Transverse colon (tissue), 4 donors: ENCODE measurements around the gene REN. TPM values are rescaled to one million over a fixed set of nuclear protein-coding genes. Genes with fewer than 3 reads are reported as not detected.
A peak's percentile ranks its signal among the peaks of the same experiment; 100 is the strongest.

Experiments
- DNase-seq: peaks from one replicate; pipeline ENCODE4 v3.0.0-alpha.2; 2019
- H3K27ac ChIP-seq, 4 donors: fragments of 200-600 bp; sonication (generic); 2 replicates each; pipeline ENCODE4 v1.5.1; 2016 to 2018; ENCODE audit warnings: inconsistent platforms in 4 of 4
- H3K27me3 ChIP-seq: fragments of 200-600 bp; sonication (generic); 2 replicates; pipeline ENCODE4 v1.5.1; 2017; ENCODE audit warnings: inconsistent platforms
- H3K36me3 ChIP-seq, 4 donors: fragments of 200-600 bp; sonication (generic); 2 replicates each; pipeline ENCODE4 v1.5.1; 2017 to 2019; ENCODE audit warnings: inconsistent platforms in 4 of 4
- H3K4me1 ChIP-seq, 4 donors: fragments of 200-600 bp; sonication (generic); 2 replicates each; pipeline ENCODE4 v1.5.1; 2017 to 2020; ENCODE audit warnings: inconsistent platforms in 4 of 4
- H3K4me3 ChIP-seq, 4 donors: fragments of 200-600 bp; sonication (generic); 1 replicate in 1 of 4; 2 replicates in 3 of 4; pipeline versions ENCODE4 v1.5.1 to v1.6.1; 2017 to 2019; ENCODE audit warnings: inconsistent platforms in 4 of 4
- H3K9me3 ChIP-seq, 2 donors: fragments of 200-600 bp; sonication (generic); 2 replicates each; pipeline ENCODE4 v1.5.1; 2017 to 2019; ENCODE audit warnings: inconsistent platforms in 2 of 2
- EP300 ChIP-seq: sonication (generic); formaldehyde crosslinking; IDR thresholded peaks from one replicate; pipeline ENCODE4 v1.6.1; 2017; ENCODE audit warnings: antibody characterized with exemption, low read depth
- POLR2A ChIP-seq: fragments of 450-650 bp; IDR thresholded peaks from one replicate; pipeline ENCODE4 v1.6.1; 2016; ENCODE audit warnings: antibody characterized with exemption, mild to moderate bottlenecking, moderate library complexity
- POLR2AphosphoS5 ChIP-seq, 3 donors: sonication (generic); formaldehyde crosslinking; IDR thresholded peaks; one replicate each; pipeline ENCODE4 v1.6.1; 2016; ENCODE audit warnings: antibody characterized with exemption in 3 of 3
- WGBS, 2 donors: methylation state at CpG; one replicate each; pipeline ENCODE4 v1.1.5; 2018; ENCODE audit warnings: low coverage in 1 of 2; 5-methylcytosine and 5-hydroxymethylcytosine counted together
- in situ Hi-C, 4 donors: fragments of 200-750 bp; cut with MboI; loops; one replicate each; pipeline versions ENCODE4 v1.15.0 to v1.15.1; 2017; ENCODE audit warnings: low sequenced_read_pairs in 3 of 4, low pct_ligation_motif_present in 1 of 4, low pct_unique_long_range_greater_than_20kb in 1 of 4
- intact Hi-C: fragments of 100-400 bp; cut with DNase I; formaldehyde crosslinking; loops from one replicate; pipeline ENCODE4 v1.15.1; 2023; ENCODE audit warnings: low total_unique reads
- total RNA-seq, 4 donors: library from RNA; depleted of rRNA; stranded (reverse); fragments of >200 nt; gene quantifications; one replicate each; pipeline ENCODE4 v1.1.0, GENCODE V29; 2016
- TF ChIP-seq, protein P1 (sequence below), 5 experiments: fragments of 200-600 bp in 3 of 5; fragments of 450-650 bp in 2 of 5; sonication (generic) in 3 of 5; IDR thresholded peaks; 1 replicate in 2 of 5; 2 replicates in 3 of 5; pipeline ENCODE4 v1.5.1; 2016 to 2017; ENCODE audit warnings: antibody characterized with exemption in 5 of 5, inconsistent platforms in 3 of 5, mild to moderate bottlenecking in 2 of 5, moderate library complexity in 1 of 5

The REN gene
- total RNA-seq, 4 donors from 2014 or later: 2.7 TPM; not detected in 3

DNA sequence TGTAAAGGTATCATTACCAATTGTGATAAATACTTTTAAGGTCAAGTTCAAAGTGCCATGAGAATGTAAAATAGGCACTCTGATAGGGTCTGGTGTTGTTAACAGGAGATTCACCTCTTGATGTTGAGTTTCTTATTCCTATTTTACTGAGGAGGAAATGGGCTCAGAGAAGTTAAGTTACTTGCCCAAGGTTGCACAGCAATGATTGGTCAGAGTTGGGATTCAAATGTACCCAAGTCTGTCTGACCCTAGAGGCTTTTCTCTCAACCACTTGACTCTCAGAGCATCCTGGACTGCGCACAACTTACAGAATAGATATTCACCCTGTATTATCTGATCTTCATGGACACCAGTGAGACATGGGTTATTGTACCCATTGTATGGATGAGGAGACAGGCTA lies 59.3 kb downstream of the REN start:
- TF ChIP-seq POLR2AphosphoS5 (IDR thresholded peaks at IDR 0.05) (no peak), EP300 (no peak), POLR2A (no peak)
- TF ChIP-seq, protein P1, sequence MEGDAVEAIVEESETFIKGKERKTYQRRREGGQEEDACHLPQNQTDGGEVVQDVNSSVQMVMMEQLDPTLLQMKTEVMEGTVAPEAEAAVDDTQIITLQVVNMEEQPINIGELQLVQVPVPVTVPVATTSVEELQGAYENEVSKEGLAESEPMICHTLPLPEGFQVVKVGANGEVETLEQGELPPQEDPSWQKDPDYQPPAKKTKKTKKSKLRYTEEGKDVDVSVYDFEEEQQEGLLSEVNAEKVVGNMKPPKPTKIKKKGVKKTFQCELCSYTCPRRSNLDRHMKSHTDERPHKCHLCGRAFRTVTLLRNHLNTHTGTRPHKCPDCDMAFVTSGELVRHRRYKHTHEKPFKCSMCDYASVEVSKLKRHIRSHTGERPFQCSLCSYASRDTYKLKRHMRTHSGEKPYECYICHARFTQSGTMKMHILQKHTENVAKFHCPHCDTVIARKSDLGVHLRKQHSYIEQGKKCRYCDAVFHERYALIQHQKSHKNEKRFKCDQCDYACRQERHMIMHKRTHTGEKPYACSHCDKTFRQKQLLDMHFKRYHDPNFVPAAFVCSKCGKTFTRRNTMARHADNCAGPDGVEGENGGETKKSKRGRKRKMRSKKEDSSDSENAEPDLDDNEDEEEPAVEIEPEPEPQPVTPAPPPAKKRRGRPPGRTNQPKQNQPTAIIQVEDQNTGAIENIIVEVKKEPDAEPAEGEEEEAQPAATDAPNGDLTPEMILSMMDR (IDR thresholded peaks at IDR 0.05): no peak
- no peak for DNase-seq
- in situ Hi-C loops (no loop called here), intact Hi-C loops (no loop called here)
- no peaks in the 10 kb centered on the region for H3K27me3 ChIP-seq
- no peak overlapping the region for H3K27ac ChIP-seq
- H3K4me1 ChIP-seq: peaks cover 23 to 43% (median 31%) of the 10 kb centered on the region in 4 donors
- no peaks in the 10 kb centered on the region for H3K36me3 ChIP-seq
- no peak overlapping the region for H3K4me3 ChIP-seq
- no peaks in the 10 kb centered on the region for H3K9me3 ChIP-seq
- WGBS, 2 donors: 100% methylated on average over 1 of the region's 1 CpG; no CpG with 5 or more reads in 1 of the 2 donors

DNA sequence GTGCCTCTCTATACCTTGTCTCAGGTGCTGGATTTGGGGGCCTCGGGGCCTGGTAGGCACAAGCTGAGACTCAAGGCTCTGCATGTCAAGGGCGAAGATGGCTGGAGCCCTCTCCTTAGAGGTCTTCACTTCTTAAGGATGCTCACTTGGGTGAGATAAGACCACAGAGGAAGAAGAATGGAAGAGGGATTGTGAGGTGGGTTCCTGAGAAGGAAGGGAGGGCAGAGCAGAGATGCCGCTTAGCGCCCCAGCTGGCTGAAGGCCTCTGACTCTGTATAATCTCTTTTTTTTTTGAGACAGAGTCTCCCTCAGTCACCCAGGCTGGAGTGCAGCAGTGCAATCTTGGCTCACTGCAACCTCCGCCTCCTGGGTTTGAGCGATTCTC lies 61.0 kb downstream of the REN start:
- in situ Hi-C loops (no loop called here), intact Hi-C loops (no loop called here)
- DNase-seq: no peak
- WGBS, 2 donors: 83% methylated on average over 6 of the region's 6 CpGs; no CpG with 5 or more reads in 1 of the 2 donors
- TF ChIP-seq, protein P1 (IDR thresholded peaks at IDR 0.05): no peak
- TF ChIP-seq POLR2AphosphoS5 (IDR thresholded peaks at IDR 0.05): no peak
- no peak for TF ChIP-seq POLR2A
- no peak for TF ChIP-seq EP300
- Histone ChIP-seq H3K4me3 (no peak overlapping the region), H3K9me3 (no peaks in the 10 kb centered on the region), H3K36me3 (no peaks in the 10 kb centered on the region), H3K27ac (peak overlapping the region in 3 of 4 donors; percentile 4 to 49 (median 11)), H3K4me1 (peaks cover 23 to 43% (median 31%) of the 10 kb centered on the region in 4 donors), H3K27me3 (no peaks in the 10 kb centered on the region)

Other genes starting within 250 kb of the REN start
- 10 to 100 TPM; 12.1 to 34.1 (median 33.4) TPM for gene SOX13, start 93.2 kb downstream of the REN start, total RNA-seq
- gene ETNK2, start 14.3 kb downstream of the REN start, total RNA-seq: 1 to 10 TPM in 3 of 4 donors, not detected in 1; 1.9 to 3.7 (median 3.3) TPM
- not detected for gene KISS1, start 30.2 kb upstream of the REN start, total RNA-seq
- gene GOLT1A, start 47.7 kb upstream of the REN start, total RNA-seq: 10 to 100 TPM in 1 of 4 donors, 1 to 10 TPM in 1, not detected in 2; 9.7 to 13.8 TPM
- gene PLEKHA6, start 193.6 kb upstream of the REN start, total RNA-seq: 100 to 1,000 TPM in 1 of 4 donors, 10 to 100 TPM in 3; 58.7 to 209 (median 97.9) TPM
- 10 to 100 TPM; 30.8 to 74.2 (median 54.5) TPM for gene PPP1R15B, start 245.5 kb upstream of the REN start, total RNA-seq